Panc1 (cell line): ENCODE data around the gene PPP1R3D. TPM values are rescaled to one million over a fixed set of nuclear protein-coding genes. Genes with fewer than 3 reads are reported as not detected.

ENCODE experiments used
- ATAC-seq: fragments of 200-7000 bp; cut with Tn5 transposase; 2 replicates; pipeline ENCODE4 v1.9.1; 2020; ENCODE audit warnings: mild to moderate bottlenecking, moderate library complexity
- BruUV-seq: library from RNA; stranded (reverse); fragments of 400-500 nt; replicated peaks from 2 replicates; lab custom pipeline; 2021; lab: Mats Ljungman, UMichigan
- CTCF ChIA-PET: fragments of 300-600 bp; sonication (Branson Sonifier 250); formaldehyde crosslinking; loops from one replicate; lab custom pipeline; 2022; ENCODE audit warnings: antibody characterized with exemption; lab: Charles Lee
- POLR2A ChIA-PET: fragments of 300-600 bp; sonication (Branson Sonifier 250); formaldehyde crosslinking; loops from one replicate; lab custom pipeline; 2022; ENCODE audit warnings: antibody characterized with exemption; lab: Charles Lee
- DNase-seq: peaks from one replicate; pipeline ENCODE4 v3.0.0-alpha.2; 2010; ENCODE audit warnings: low read depth, low spot score
- H3K27ac ChIP-seq: 2 replicates; pipeline ENCODE4 v1.5.1; 2011; ENCODE audit warnings: mild to moderate bottlenecking, low read length, inconsistent platforms
- H3K27me3 ChIP-seq: fragments of 200-500 bp; sonication (Bioruptor generic); 2 replicates; pipeline ENCODE4 v1.6.0; 2014; ENCODE audit warnings: low read length, inconsistent platforms; ENCODE audit not compliant: control insufficient read depth, insufficient read depth
- H3K36me3 ChIP-seq: fragments of 200-500 bp; sonication (Bioruptor generic); 2 replicates; pipeline ENCODE4 v1.5.1; 2014; ENCODE audit warnings: inconsistent platforms, mild to moderate bottlenecking, low read length, moderate library complexity; ENCODE audit not compliant: control insufficient read depth, insufficient read depth
- H3K4me1 ChIP-seq: 2 replicates; pipeline ENCODE4 v1.5.1; 2011; ENCODE audit warnings: inconsistent platforms, mild to moderate bottlenecking, low read length, moderate library complexity; ENCODE audit not compliant: control insufficient read depth, insufficient read depth
- H3K4me3 ChIP-seq, 2 experiments: 2 replicates each; pipeline ENCODE4 v1.5.1; 2011 to 2012; ENCODE audit warnings: low read depth in 2 of 2, low read length in 2 of 2, mild to moderate bottlenecking in 2 of 2, inconsistent platforms in 1 of 2, moderate library complexity in 1 of 2
- H3K9me3 ChIP-seq: fragments of 200-500 bp; sonication (Bioruptor generic); 2 replicates; pipeline ENCODE4 v1.5.1; 2014; ENCODE audit warnings: low read depth, mild to moderate bottlenecking, inconsistent platforms, low read length, moderate library complexity; ENCODE audit not compliant: control insufficient read depth, insufficient read depth
- CTCF ChIP-seq: fragments of 450-650 bp; IDR thresholded peaks from 2 replicates; pipeline ENCODE4 v1.5.1; 2017; ENCODE audit warnings: mild to moderate bottlenecking
- POLR2AphosphoS5 ChIP-seq: IDR thresholded peaks from 2 replicates; pipeline ENCODE4 v1.6.1; 2012; ENCODE audit warnings: mild to moderate bottlenecking, low read depth, low read length, moderate library complexity
- REST ChIP-seq, 2 experiments: IDR thresholded peaks; 2 replicates each; pipeline ENCODE4 v1.6.1; 2011 to 2012; ENCODE audit warnings: low read depth in 2 of 2, control low read depth in 1 of 2, low read length in 1 of 2, mild to moderate bottlenecking in 1 of 2, moderate library complexity in 1 of 2; ENCODE audit not compliant: insufficient read depth in 1 of 2
- SIN3A ChIP-seq: IDR thresholded peaks from 2 replicates; pipeline ENCODE4 v1.6.1; 2012; ENCODE audit warnings: low read depth, mild to moderate bottlenecking, low read length, moderate library complexity, borderline replicate concordance; ENCODE audit not compliant: insufficient read depth
- TCF7L2 ChIP-seq: IDR thresholded peaks from 2 replicates; pipeline ENCODE4 v1.6.1; 2011; ENCODE audit warnings: mild to moderate bottlenecking, low read depth, low read length, inconsistent platforms
- in situ Hi-C: cut with HindIII; loops from 2 replicates; pipeline ENCODE4 v1.10.0; 2016; ENCODE audit warnings: low sequenced_read_pairs, low pct_unique_long_range_greater_than_20kb
- intact Hi-C: fragments of 100-400 bp; cut with micrococcal nuclease; formaldehyde crosslinking; loops from one replicate; pipeline ENCODE4 v1.10.0; 2022; ENCODE audit not compliant: unreplicated experiment
- total RNA-seq: library from RNA; stranded (reverse); gene quantifications from one replicate; pipeline ENCODE4 v1.2.1, GENCODE V29; 2021; ENCODE audit not compliant: unreplicated experiment

PPP1R3D gene
- total RNA-seq, 1 experiment from 2014 or later = 7.9 TPM

DNA sequence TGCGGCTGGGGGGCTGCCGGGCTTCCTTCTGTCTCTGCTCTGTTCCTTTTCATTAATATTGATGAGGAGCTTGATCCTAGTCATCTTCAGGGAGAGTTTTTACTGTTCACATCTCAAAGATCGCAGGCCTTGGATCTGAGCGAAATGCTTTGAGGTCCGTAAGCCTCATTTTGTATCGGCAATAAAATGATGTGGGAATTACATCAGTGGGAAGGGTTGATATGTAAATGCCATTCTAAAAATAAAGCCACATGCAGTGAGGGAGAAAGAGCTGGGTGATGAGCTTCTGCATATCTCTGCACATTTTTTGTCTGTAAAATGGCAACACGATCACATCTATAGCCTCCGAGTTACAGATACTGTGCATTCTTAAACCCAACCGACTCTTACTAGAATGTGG is 43.0 kb upstream of the PPP1R3D start:
- ATAC-seq (no peak), DNase-seq (no peak)
- Histone ChIP-seq H3K4me3 (no peak overlapping the region), H3K36me3 (no peaks in the 10 kb centered on the region), H3K27me3 (no peaks in the 10 kb centered on the region), H3K4me1 (no peaks in the 10 kb centered on the region), H3K27ac (no peak overlapping the region), H3K9me3 (no peaks in the 10 kb centered on the region)
- CTCF ChIA-PET = no interaction called here
- BruUV-seq = no TSS peak
- POLR2A ChIA-PET = no interaction called here
- intact Hi-C loops = no loop called here
- in situ Hi-C loops = no loop called here
- TF ChIP-seq SIN3A = no peak
- TF ChIP-seq CTCF = no peak
- TF ChIP-seq TCF7L2 = no peak
- TF ChIP-seq REST (IDR thresholded peaks at IDR 0.05; ENCODE audit: insufficient read depth in 1 of 2, low read depth in 2 of 2, low read length in 1 of 2) = no peak
- TF ChIP-seq POLR2AphosphoS5 = no peak

- no peaks in the 10 kb centered on the region for H3K4me1 ChIP-seq
- no peak for ATAC-seq
- POLR2A ChIA-PET = no interaction called here
- H3K36me3 ChIP-seq = no peaks in the 10 kb centered on the region
- H3K9me3 ChIP-seq = no peaks in the 10 kb centered on the region
- no peak for DNase-seq
- intact Hi-C loops (no loop called here), in situ Hi-C loops (no loop called here)
- TF ChIP-seq SIN3A (no peak), TCF7L2 (no peak), REST (IDR thresholded peaks at IDR 0.05; ENCODE audit: insufficient read depth in 1 of 2, low read depth in 2 of 2, low read length in 1 of 2) (no peak), CTCF (no peak), POLR2AphosphoS5 (no peak)
- CTCF ChIA-PET = no interaction called here
- H3K27ac ChIP-seq = no peak overlapping the region
- H3K27me3 ChIP-seq = no peaks in the 10 kb centered on the region
- no TSS peak for BruUV-seq
- H3K4me3 ChIP-seq = no peak overlapping the region
Measured at GRCh38 chr20:59977086-59977485, 37.0 kb upstream of the PPP1R3D start.
